Measurements from ENCODE around the gene FIBCD1. TPM values are rescaled to one million over a fixed set of nuclear protein-coding genes. Genes with fewer than 3 reads are reported as not detected.

The FIBCD1 gene, protein sequence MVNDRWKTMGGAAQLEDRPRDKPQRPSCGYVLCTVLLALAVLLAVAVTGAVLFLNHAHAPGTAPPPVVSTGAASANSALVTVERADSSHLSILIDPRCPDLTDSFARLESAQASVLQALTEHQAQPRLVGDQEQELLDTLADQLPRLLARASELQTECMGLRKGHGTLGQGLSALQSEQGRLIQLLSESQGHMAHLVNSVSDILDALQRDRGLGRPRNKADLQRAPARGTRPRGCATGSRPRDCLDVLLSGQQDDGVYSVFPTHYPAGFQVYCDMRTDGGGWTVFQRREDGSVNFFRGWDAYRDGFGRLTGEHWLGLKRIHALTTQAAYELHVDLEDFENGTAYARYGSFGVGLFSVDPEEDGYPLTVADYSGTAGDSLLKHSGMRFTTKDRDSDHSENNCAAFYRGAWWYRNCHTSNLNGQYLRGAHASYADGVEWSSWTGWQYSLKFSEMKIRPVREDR
- 2.1 TPM for total RNA-seq

DNA sequence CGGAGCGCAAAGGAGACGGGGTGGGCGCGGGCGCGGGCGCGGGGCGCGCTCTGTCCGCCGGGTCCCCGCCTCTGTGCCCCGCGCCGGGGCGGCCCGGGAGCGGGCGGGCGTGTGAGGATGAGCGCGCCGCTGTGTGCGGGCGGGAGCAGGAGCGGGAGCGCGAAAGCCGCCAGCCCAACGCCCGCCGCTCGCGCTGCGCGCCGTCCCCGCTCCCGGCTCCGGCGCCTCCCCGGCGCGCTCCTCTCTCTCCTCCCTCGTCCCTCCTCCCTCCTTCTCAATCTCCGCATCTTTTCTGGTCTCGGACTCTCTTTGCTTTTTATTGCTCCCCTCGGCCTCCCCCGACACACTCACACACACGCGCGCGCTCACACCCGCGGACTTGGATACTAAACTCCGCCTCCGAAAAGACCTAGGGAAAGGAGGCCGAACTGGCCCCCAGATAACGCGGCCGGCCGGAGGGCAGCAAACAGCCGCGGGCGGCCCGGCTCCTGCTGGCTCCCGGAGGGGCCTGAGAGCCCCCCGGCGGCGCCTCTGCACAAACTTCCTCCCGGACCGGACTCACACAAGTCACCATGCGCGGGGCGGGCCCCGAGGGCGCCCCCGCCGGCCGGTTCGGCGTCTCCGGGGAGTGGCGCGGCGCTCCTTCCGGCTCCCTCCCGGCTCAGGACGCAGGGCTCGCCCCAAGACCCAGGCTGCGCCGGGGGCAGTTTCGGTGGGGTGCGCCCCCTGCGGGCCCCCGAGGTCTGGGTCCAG is at the start of gene FIBCD1:
Gene FIBCD1 (minus strand): TSS at position 596 of the 753 bp plus-strand sequence. CDS start 640 bp downstream, outside the sequence.

DNA sequence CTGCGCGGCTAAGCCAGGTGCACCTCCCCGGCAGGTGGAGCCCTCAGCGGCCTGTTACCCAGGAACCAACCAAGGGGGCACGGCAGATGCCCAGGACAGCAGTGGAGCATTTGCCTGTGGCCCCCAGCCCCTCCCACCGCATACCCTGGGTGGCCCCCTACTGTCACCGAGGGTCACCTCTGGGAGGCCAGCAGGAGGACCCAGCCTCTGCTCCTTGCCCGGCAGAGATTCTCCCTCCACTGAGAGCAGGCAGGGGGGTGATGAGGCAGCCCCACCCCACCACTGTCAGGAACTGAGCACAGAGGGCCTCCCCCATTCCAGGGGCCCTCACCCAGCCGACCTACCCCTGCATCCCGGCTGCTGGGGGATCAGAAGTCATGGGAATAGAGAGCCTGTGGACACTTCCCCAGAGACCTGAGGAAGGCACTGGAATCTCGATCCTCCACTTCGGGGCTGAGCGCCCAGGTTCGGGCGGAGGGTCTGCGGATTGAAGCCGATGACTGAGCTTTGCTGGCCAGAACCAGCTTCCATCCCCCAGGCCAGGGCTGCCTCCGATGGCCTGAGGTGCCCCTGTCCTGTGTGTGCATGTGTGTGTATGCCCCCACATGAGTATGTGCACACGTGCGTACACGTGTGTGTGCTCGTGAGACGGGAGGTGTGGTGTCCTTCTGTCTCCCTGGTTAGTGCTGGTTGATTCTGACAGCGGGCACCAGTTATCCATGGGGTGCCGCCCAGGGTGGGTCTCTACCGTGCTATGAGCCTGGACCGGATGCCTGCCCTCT is 42.6 kb downstream of the FIBCD1 start, which contains the start of gene QRFP:
Gene QRFP (minus strand): TSS at position 580 of the 782 bp plus-strand sequence. CDS start 2,974 bp downstream, outside the sequence.

Other genes with a start within 250 kb of the FIBCD1 start
- 39.4 TPM for gene EXOSC2, start 245.5 kb downstream of the FIBCD1 start, total RNA-seq
- 29.5 TPM for gene ABL1, start 104.0 kb downstream of the FIBCD1 start, total RNA-seq
- gene QRFP, start 42.4 kb downstream of the FIBCD1 start, total RNA-seq = not detected
- gene LAMC3, start 69.9 kb upstream of the FIBCD1 start, total RNA-seq = 3.7 TPM
- gene AIF1L, start 157.3 kb upstream of the FIBCD1 start, total RNA-seq = 24.9 TPM
- gene NUP214, start 186.3 kb upstream of the FIBCD1 start, total RNA-seq = 16.8 TPM